Measurements from ENCODE around the gene PIK3R1.
A peak's percentile ranks its signal among the peaks of the same experiment; 100 is the strongest.

- peak; percentile 27 for TF ChIP-seq CTCF (IDR thresholded peaks at IDR 0.05; ENCODE audit: borderline replicate concordance, extremely low read depth, low read length, poor library complexity, severe bottlenecking)
- no peak for TF ChIP-seq EZH2 (IDR thresholded peaks at IDR 0.05; ENCODE audit: borderline replicate concordance, low read depth, low read length, severe bottlenecking)
Measured at GRCh38 chr5:68239487-68239886, 23.9 kb downstream of the PIK3R1 start.
